GM12878 (cell line): ENCODE measurements around the gene VRTN.

ENCODE experiments used
- BCL11A ChIP-seq: IDR thresholded peaks from 2 replicates; pipeline ENCODE4 v1.6.1; 2011; ENCODE audit warnings: low read depth, low read length
- HDAC6 ChIP-seq: fragments of 200-600 bp; sonication (generic); IDR thresholded peaks from one replicate; pipeline ENCODE4 v1.8.0; 2017; ENCODE audit warnings: antibody characterized with exemption; ENCODE audit not compliant: unreplicated experiment
- PAX5 ChIP-seq: IDR thresholded peaks from 2 replicates; pipeline ENCODE4 v1.6.1; 2011; ENCODE audit warnings: low read depth, low read length, borderline replicate concordance
- POLR2AphosphoS5 ChIP-seq: IDR thresholded peaks from 2 replicates; pipeline ENCODE4 v1.6.1; 2011; ENCODE audit warnings: mild to moderate bottlenecking, low read length, inconsistent platforms
- POU2F2 ChIP-seq: IDR thresholded peaks from 3 replicates; pipeline ENCODE4 v1.6.1; 2011; ENCODE audit warnings: low read depth, mild to moderate bottlenecking, low read length, borderline replicate concordance
- SMARCA5 ChIP-seq: fragments of 450-650 bp; IDR thresholded peaks from 2 replicates; pipeline ENCODE4 v1.6.1; 2017; ENCODE audit warnings: mild to moderate bottlenecking
- TF ChIP-seq, protein P1 (sequence below): fragments of 450-650 bp; IDR thresholded peaks from 2 replicates; pipeline ENCODE4 v1.6.1; 2018; ENCODE audit warnings: mild to moderate bottlenecking, low read depth, moderate library complexity; ENCODE audit not compliant: partially characterized antibody
- TF ChIP-seq, protein P2 (sequence below), 3 experiments: IDR thresholded peaks in 2 of 3; conservative IDR thresholded peaks in 1 of 3; 2 replicates each; pipeline ENCODE4 v1.5.1; 2011; ENCODE audit warnings: low read depth in 3 of 3, low read length in 3 of 3, mild to moderate bottlenecking in 3 of 3, control low read depth in 2 of 3, moderate library complexity in 2 of 3, inconsistent platforms in 1 of 3, mixed read lengths in 1 of 3; ENCODE audit not compliant: control insufficient read depth in 2 of 3, insufficient read depth in 1 of 3; ENCODE audit errors: extremely low read depth in 1 of 3
- TF ChIP-seq, protein P3 (sequence below): fragments of 450-650 bp; IDR thresholded peaks from 2 replicates; pipeline ENCODE4 v1.6.1; 2016; ENCODE audit warnings: mild to moderate bottlenecking

DNA sequence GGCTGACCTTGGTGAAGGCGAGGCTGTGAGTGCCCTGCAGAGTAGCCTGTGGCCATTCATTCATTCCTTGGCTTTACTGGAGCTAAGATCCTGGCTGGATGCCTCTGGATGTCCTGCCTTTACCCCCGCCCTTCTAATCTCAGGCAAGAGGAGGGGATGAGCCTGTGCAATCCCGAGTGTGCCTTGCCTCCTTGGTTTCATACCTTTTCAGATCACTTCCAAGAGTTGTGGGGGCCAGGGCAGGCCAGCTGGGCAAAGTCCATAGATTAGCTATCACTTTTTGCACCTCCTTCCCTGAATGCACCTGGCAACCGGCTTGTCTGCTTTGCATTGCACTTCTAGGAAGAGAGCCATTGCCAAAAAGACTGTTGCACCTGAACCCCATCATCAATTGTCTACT, 1.5 kb downstream of the VRTN start:
- no peak for TF ChIP-seq BCL11A
- TF ChIP-seq, protein P1, sequence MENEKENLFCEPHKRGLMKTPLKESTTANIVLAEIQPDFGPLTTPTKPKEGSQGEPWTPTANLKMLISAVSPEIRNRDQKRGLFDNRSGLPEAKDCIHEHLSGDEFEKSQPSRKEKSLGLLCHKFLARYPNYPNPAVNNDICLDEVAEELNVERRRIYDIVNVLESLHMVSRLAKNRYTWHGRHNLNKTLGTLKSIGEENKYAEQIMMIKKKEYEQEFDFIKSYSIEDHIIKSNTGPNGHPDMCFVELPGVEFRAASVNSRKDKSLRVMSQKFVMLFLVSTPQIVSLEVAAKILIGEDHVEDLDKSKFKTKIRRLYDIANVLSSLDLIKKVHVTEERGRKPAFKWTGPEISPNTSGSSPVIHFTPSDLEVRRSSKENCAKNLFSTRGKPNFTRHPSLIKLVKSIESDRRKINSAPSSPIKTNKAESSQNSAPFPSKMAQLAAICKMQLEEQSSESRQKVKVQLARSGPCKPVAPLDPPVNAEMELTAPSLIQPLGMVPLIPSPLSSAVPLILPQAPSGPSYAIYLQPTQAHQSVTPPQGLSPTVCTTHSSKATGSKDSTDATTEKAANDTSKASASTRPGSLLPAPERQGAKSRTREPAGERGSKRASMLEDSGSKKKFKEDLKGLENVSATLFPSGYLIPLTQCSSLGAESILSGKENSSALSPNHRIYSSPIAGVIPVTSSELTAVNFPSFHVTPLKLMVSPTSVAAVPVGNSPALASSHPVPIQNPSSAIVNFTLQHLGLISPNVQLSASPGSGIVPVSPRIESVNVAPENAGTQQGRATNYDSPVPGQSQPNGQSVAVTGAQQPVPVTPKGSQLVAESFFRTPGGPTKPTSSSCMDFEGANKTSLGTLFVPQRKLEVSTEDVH: no peak
- TF ChIP-seq POU2F2: no peak
- no peak for TF ChIP-seq PAX5
- TF ChIP-seq HDAC6: no peak
- TF ChIP-seq, protein P2, sequence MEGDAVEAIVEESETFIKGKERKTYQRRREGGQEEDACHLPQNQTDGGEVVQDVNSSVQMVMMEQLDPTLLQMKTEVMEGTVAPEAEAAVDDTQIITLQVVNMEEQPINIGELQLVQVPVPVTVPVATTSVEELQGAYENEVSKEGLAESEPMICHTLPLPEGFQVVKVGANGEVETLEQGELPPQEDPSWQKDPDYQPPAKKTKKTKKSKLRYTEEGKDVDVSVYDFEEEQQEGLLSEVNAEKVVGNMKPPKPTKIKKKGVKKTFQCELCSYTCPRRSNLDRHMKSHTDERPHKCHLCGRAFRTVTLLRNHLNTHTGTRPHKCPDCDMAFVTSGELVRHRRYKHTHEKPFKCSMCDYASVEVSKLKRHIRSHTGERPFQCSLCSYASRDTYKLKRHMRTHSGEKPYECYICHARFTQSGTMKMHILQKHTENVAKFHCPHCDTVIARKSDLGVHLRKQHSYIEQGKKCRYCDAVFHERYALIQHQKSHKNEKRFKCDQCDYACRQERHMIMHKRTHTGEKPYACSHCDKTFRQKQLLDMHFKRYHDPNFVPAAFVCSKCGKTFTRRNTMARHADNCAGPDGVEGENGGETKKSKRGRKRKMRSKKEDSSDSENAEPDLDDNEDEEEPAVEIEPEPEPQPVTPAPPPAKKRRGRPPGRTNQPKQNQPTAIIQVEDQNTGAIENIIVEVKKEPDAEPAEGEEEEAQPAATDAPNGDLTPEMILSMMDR (IDR thresholded peaks at IDR 0.05 in 2 of 3, conservative IDR thresholded peaks at IDR 0.05 in 1 of 3; ENCODE audit: control insufficient read depth in 2 of 3, extremely low read depth in 1 of 3, insufficient read depth in 1 of 3, low read depth in 3 of 3, low read length in 3 of 3): no peak
- no peak for TF ChIP-seq POLR2AphosphoS5
- TF ChIP-seq, protein P3, sequence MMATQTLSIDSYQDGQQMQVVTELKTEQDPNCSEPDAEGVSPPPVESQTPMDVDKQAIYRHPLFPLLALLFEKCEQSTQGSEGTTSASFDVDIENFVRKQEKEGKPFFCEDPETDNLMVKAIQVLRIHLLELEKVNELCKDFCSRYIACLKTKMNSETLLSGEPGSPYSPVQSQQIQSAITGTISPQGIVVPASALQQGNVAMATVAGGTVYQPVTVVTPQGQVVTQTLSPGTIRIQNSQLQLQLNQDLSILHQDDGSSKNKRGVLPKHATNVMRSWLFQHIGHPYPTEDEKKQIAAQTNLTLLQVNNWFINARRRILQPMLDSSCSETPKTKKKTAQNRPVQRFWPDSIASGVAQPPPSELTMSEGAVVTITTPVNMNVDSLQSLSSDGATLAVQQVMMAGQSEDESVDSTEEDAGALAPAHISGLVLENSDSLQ: no peak
- TF ChIP-seq SMARCA5: no peak
